Measurements from ENCODE around the gene KANSL3. TPM values are rescaled to one million over a fixed set of nuclear protein-coding genes. Genes with fewer than 3 reads are reported as not detected.

The KANSL3 gene
- total RNA-seq, 1 donor: 50.3 TPM

DNA sequence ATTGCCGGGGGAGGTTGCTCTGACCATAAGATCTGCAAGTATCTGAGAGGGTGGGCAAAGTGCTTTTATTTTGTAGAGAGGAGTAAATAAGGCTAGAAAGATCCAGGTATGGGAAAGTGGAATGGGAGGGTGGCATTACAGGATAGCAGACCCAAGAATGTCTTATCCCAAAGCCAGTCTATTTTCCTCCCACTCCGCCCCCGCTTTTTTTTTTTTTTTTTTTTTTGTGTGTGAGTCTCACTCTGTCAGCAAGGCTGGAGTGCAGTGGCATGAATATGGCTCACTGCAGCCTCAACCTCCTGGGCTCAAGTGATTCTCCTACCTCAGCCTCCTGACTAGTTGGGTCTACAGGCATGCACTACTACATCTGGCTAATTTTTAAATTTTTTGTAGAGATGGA is 70.0 kb downstream of the KANSL3 start:
- TF ChIP-seq CTCF (IDR thresholded peaks at IDR 0.05; ENCODE audit: extremely low read depth, low read depth, low read length): no peak
- H3K79me2 ChIP-seq (ENCODE audit: insufficient read depth, low read length): no peaks in the 10 kb centered on the region
- no peaks in the 10 kb centered on the region for H3K4me1 ChIP-seq (ENCODE audit: insufficient read depth, low read length)
- H3K4me3 ChIP-seq (ENCODE audit: insufficient read depth, low read length): no peak overlapping the region
- H3K4me2 ChIP-seq (ENCODE audit: insufficient read depth, low read length): no peak overlapping the region
- no peak overlapping the region for H2AFZ ChIP-seq (ENCODE audit: low read length)
- DNase-seq (ENCODE audit: insufficient read length, low spot score, missing footprints): no peak
- H3K27ac ChIP-seq (ENCODE audit: low read depth, low read length): no peak overlapping the region
- H3K36me3 ChIP-seq (ENCODE audit: insufficient read depth, low read length): no peaks in the 10 kb centered on the region
- H3K27me3 ChIP-seq (ENCODE audit: insufficient read depth, low read length): no peaks in the 10 kb centered on the region
- H4K20me1 ChIP-seq (ENCODE audit: insufficient read depth, low read length): no peaks in the 10 kb centered on the region
- H3K9me3 ChIP-seq (ENCODE audit: low read depth, low read length): no peaks in the 10 kb centered on the region

GRCh38 chr2:96565111-96565510 is 73.0 kb downstream of the KANSL3 start:
- H3K27ac ChIP-seq (ENCODE audit: low read depth, low read length): no peak overlapping the region
- H3K9me3 ChIP-seq (ENCODE audit: low read depth, low read length): no peaks in the 10 kb centered on the region
- no peaks in the 10 kb centered on the region for H4K20me1 ChIP-seq (ENCODE audit: insufficient read depth, low read length)
- no peak for TF ChIP-seq CTCF (IDR thresholded peaks at IDR 0.05; ENCODE audit: extremely low read depth, low read depth, low read length)
- H3K4me1 ChIP-seq (ENCODE audit: insufficient read depth, low read length): no peaks in the 10 kb centered on the region
- no peak for DNase-seq (ENCODE audit: insufficient read length, low spot score, missing footprints)
- no peak overlapping the region for H3K4me3 ChIP-seq (ENCODE audit: insufficient read depth, low read length)
- H2AFZ ChIP-seq (ENCODE audit: low read length): no peak overlapping the region
- no peak overlapping the region for H3K4me2 ChIP-seq (ENCODE audit: insufficient read depth, low read length)
- no peaks in the 10 kb centered on the region for H3K36me3 ChIP-seq (ENCODE audit: insufficient read depth, low read length)
- H3K79me2 ChIP-seq (ENCODE audit: insufficient read depth, low read length): no peaks in the 10 kb centered on the region
- no peaks in the 10 kb centered on the region for H3K27me3 ChIP-seq (ENCODE audit: insufficient read depth, low read length)

GRCh38 chr2:96564563-96564962 is 73.5 kb downstream of the KANSL3 start:
- Histone ChIP-seq H3K27me3 (ENCODE audit: insufficient read depth, low read length) (no peaks in the 10 kb centered on the region), H3K4me2 (ENCODE audit: insufficient read depth, low read length) (no peak overlapping the region), H3K36me3 (ENCODE audit: insufficient read depth, low read length) (no peaks in the 10 kb centered on the region), H3K9me3 (ENCODE audit: low read depth, low read length) (no peaks in the 10 kb centered on the region), H3K4me3 (ENCODE audit: insufficient read depth, low read length) (no peak overlapping the region), H2AFZ (ENCODE audit: low read length) (no peak overlapping the region), H3K4me1 (ENCODE audit: insufficient read depth, low read length) (no peaks in the 10 kb centered on the region), H3K79me2 (ENCODE audit: insufficient read depth, low read length) (no peaks in the 10 kb centered on the region), H4K20me1 (ENCODE audit: insufficient read depth, low read length) (no peaks in the 10 kb centered on the region), H3K27ac (ENCODE audit: low read depth, low read length) (no peak overlapping the region)
- no peak for DNase-seq (ENCODE audit: insufficient read length, low spot score, missing footprints)
- no peak for TF ChIP-seq CTCF (IDR thresholded peaks at IDR 0.05; ENCODE audit: extremely low read depth, low read depth, low read length)

- H3K27ac ChIP-seq (ENCODE audit: low read depth, low read length): no peak overlapping the region
- no peak overlapping the region for H3K4me2 ChIP-seq (ENCODE audit: insufficient read depth, low read length)
- H2AFZ ChIP-seq (ENCODE audit: low read length): no peak overlapping the region
- no peaks in the 10 kb centered on the region for H3K79me2 ChIP-seq (ENCODE audit: insufficient read depth, low read length)
- TF ChIP-seq CTCF (IDR thresholded peaks at IDR 0.05; ENCODE audit: extremely low read depth, low read depth, low read length): no peak
- H3K27me3 ChIP-seq (ENCODE audit: insufficient read depth, low read length): no peaks in the 10 kb centered on the region
- no peaks in the 10 kb centered on the region for H4K20me1 ChIP-seq (ENCODE audit: insufficient read depth, low read length)
- no peaks in the 10 kb centered on the region for H3K36me3 ChIP-seq (ENCODE audit: insufficient read depth, low read length)
- H3K9me3 ChIP-seq (ENCODE audit: low read depth, low read length): no peaks in the 10 kb centered on the region
- H3K4me3 ChIP-seq (ENCODE audit: insufficient read depth, low read length): no peak overlapping the region
- no peaks in the 10 kb centered on the region for H3K4me1 ChIP-seq (ENCODE audit: insufficient read depth, low read length)
- no peak for DNase-seq (ENCODE audit: insufficient read length, low spot score, missing footprints)
These were observed 74.1 kb downstream of the KANSL3 start for GRCh38 chr2:96564026-96564425.

Measured in osteoblast (primary cell).